ENCODE results near the gene UBE2J2. TPM values are rescaled to one million over a fixed set of nuclear protein-coding genes. Genes with fewer than 3 reads are reported as not detected.

UBE2J2 gene
- total and polyA plus RNA-seq, 2 donors (not counting 3 experiments of a cell fraction or from before 2014, with no cell fraction given): 60.7 to 80.7 TPM

GRCh38 chr1:1204425-1204920, 69.2 kb downstream of the UBE2J2 start:
- no peak for DNase-seq (ENCODE audit: low read depth, low spot score)
- H3K27me3 ChIP-seq (ENCODE audit: control insufficient read depth in 2 of 2, insufficient read depth in 2 of 2, low read length in 2 of 2): peaks cover 5 to 15% of the 10 kb centered on the region in 2 experiments
- H3K79me2 ChIP-seq (ENCODE audit: control insufficient read depth, insufficient read depth, low read length): no peaks in the 10 kb centered on the region
- dilution Hi-C loops (cut with MboI; ENCODE audit: extremely low pct_ligation_motif_present, low sequenced_read_pairs) (no loop called here), intact Hi-C loops (cut with micrococcal nuclease) (no loop called here)
- no peaks in the 10 kb centered on the region for H3K9me1 ChIP-seq (replicated peaks; ENCODE audit: control insufficient read depth, extremely low read depth, insufficient read depth, low read length)
- no peaks in the 10 kb centered on the region for H4K20me1 ChIP-seq (replicated peaks; ENCODE audit: control insufficient read depth, extremely low read depth, insufficient read depth, low read length)
- no peaks in the 10 kb centered on the region for H3K36me3 ChIP-seq (ENCODE audit: control insufficient read depth in 2 of 2, extremely low read depth in 1 of 2, insufficient read depth in 2 of 2, low read length in 2 of 2)
- no peak for FAIRE-seq
- no peaks in the 10 kb centered on the region for H3K4me1 ChIP-seq (ENCODE audit: control insufficient read depth, extremely low read depth, insufficient read depth, low read length)
- BruUV-seq (replicated peaks): no TSS peak
- ChIA-PET CTCF (no interaction called here), POLR2A (interaction anchor here (0.6 kb wide), 1 partner anchor 69 kb away, joined by 3 read pairs; the partner anchor contains the start of gene UBE2J2)
- H3K4me3 ChIP-seq (replicated peaks in 1 of 3; ENCODE audit: insufficient read depth in 1 of 3, low read depth in 1 of 3, low read length in 3 of 3): no peak overlapping the region
- H3K27ac ChIP-seq (ENCODE audit: insufficient read depth, low read depth, low read length): no peak overlapping the region
- H3K4me2 ChIP-seq (ENCODE audit: insufficient read depth, low read length): no peak overlapping the region
- H3K9ac ChIP-seq (replicated peaks; ENCODE audit: extremely low read depth, insufficient read depth, low read length): no peak overlapping the region
- TF ChIP-seq GATA2 (IDR thresholded peaks at IDR 0.05; ENCODE audit: insufficient read depth, insufficient read length, low read depth, low read length) (no peak), POLR2A (IDR thresholded peaks at IDR 0.05; ENCODE audit: low read depth, low read length) (no peak), CTCF (IDR thresholded peaks at IDR 0.05; ENCODE audit: extremely low read depth in 1 of 2, insufficient read depth in 1 of 2, low read depth in 1 of 2, low read length in 2 of 2) (no peak), JUN (IDR thresholded peaks at IDR 0.05; ENCODE audit: borderline replicate concordance, insufficient read depth, insufficient read length, low read depth) (no peak), MAX (IDR thresholded peaks at IDR 0.05; ENCODE audit: insufficient read depth, insufficient read length) (no peak), FOS (IDR thresholded peaks at IDR 0.05; ENCODE audit: borderline replicate concordance, insufficient read depth, low read length) (no peak), EZH2 (IDR thresholded peaks at IDR 0.05; ENCODE audit: borderline replicate concordance, low read depth, low read length, severe bottlenecking) (no peak), POLR2AphosphoS5 (IDR thresholded peaks at IDR 0.05; ENCODE audit: insufficient read depth, low read depth, low read length) (no peak), MYC (IDR thresholded peaks at IDR 0.05; ENCODE audit: low read depth, low read length) (no peak)
- H2AFZ ChIP-seq (ENCODE audit: low read depth, low read length): no peak overlapping the region
- no peaks in the 10 kb centered on the region for H3K9me3 ChIP-seq (replicated peaks; ENCODE audit: control insufficient read depth, insufficient read depth, low read length)

Small RNA genes within 50 kb of the gene (microRNA-seq; reads per million reads assigned to microRNA genes)
- gene MIR6726 (ENCODE audit: borderline number of aligned reads, borderline replicate concordance): not detected
- gene MIR6727 (ENCODE audit: borderline number of aligned reads, borderline replicate concordance): not detected

Small RNA genes within 50 kb of the gene (small RNA-seq; reads per million reads assigned to genes)
- gene MIR6726 (ENCODE audit: insufficient read depth, insufficient read length, low read depth, low replicate concordance): not detected

Other genes starting within 250 kb of the UBE2J2 start
- gene RNF223, start 199.5 kb downstream of the UBE2J2 start, total RNA-seq: not detected in 2 replicates
- not detected in 2 replicates for gene RNF223, start 199.5 kb downstream of the UBE2J2 start, polyA plus RNA-seq
- gene C1orf159, start 157.8 kb downstream of the UBE2J2 start, total RNA-seq: 19.7 and 20.1 TPM in 2 replicates
- 16.1 and 20.1 TPM in 2 replicates for gene C1orf159, start 157.8 kb downstream of the UBE2J2 start, polyA plus RNA-seq
- gene TTLL10, start 100.0 kb downstream of the UBE2J2 start, total RNA-seq: not detected in 2 replicates
- not detected in 2 replicates for gene TTLL10, start 100.0 kb downstream of the UBE2J2 start, polyA plus RNA-seq
- gene TNFRSF18, start 67.3 kb downstream of the UBE2J2 start, total RNA-seq: not detected in 2 replicates
- not detected in 2 replicates for gene TNFRSF18, start 67.3 kb downstream of the UBE2J2 start, polyA plus RNA-seq
- gene TNFRSF4, start 59.7 kb downstream of the UBE2J2 start, total RNA-seq: 0.62 and 1.5 TPM in 2 replicates
- gene TNFRSF4, start 59.7 kb downstream of the UBE2J2 start, polyA plus RNA-seq: 0.55 and 1.4 TPM in 2 replicates
- gene SDF4, start 41.9 kb downstream of the UBE2J2 start, total RNA-seq: 171 and 185 TPM in 2 replicates
- gene SDF4, start 41.9 kb downstream of the UBE2J2 start, polyA plus RNA-seq: 156 and 175 TPM in 2 replicates
- gene B3GALT6, start 41.6 kb downstream of the UBE2J2 start, total RNA-seq: 24.4 and 24.6 TPM in 2 replicates
- 34.1 and 43.3 TPM in 2 replicates for gene B3GALT6, start 41.6 kb downstream of the UBE2J2 start, polyA plus RNA-seq
- gene C1QTNF12, start 27.1 kb downstream of the UBE2J2 start, total RNA-seq: 1.9 and 4.1 TPM in 2 replicates
- 0.67 and 1.0 TPM in 2 replicates for gene C1QTNF12, start 27.1 kb downstream of the UBE2J2 start, polyA plus RNA-seq
- 3.0 and 3.3 TPM in 2 replicates for gene SCNN1D, start 6.6 kb upstream of the UBE2J2 start, total RNA-seq
- 2.3 and 4.0 TPM in 2 replicates for gene SCNN1D, start 6.6 kb upstream of the UBE2J2 start, polyA plus RNA-seq
- gene ACAP3, start 34.1 kb upstream of the UBE2J2 start, total RNA-seq: 39.0 and 43.0 TPM in 2 replicates
- 27.8 and 41.3 TPM in 2 replicates for gene ACAP3, start 34.1 kb upstream of the UBE2J2 start, polyA plus RNA-seq
- 16.6 and 18.8 TPM in 2 replicates for gene PUSL1, start 34.7 kb upstream of the UBE2J2 start, total RNA-seq
- 27.3 and 45.9 TPM in 2 replicates for gene PUSL1, start 34.7 kb upstream of the UBE2J2 start, polyA plus RNA-seq
- gene INTS11, start 50.8 kb upstream of the UBE2J2 start, total RNA-seq: 127 and 132 TPM in 2 replicates
- gene INTS11, start 50.8 kb upstream of the UBE2J2 start, polyA plus RNA-seq: 222 and 239 TPM in 2 replicates
- gene CPTP, start 50.9 kb upstream of the UBE2J2 start, total RNA-seq: 25.1 and 29.5 TPM in 2 replicates
- gene CPTP, start 50.9 kb upstream of the UBE2J2 start, polyA plus RNA-seq: 20.9 and 29.6 TPM in 2 replicates
- gene TAS1R3, start 57.4 kb upstream of the UBE2J2 start, total RNA-seq: 0.37 and 0.38 TPM in 2 replicates
- 0.26 and 0.38 TPM in 2 replicates for gene TAS1R3, start 57.4 kb upstream of the UBE2J2 start, polyA plus RNA-seq
- gene DVL1, start 75.6 kb upstream of the UBE2J2 start, total RNA-seq: 36.5 and 40.7 TPM in 2 replicates
- gene DVL1, start 75.6 kb upstream of the UBE2J2 start, polyA plus RNA-seq: 26.8 and 38.2 TPM in 2 replicates
- 0.37 and 0.82 TPM in 2 replicates for gene MXRA8, start 84.7 kb upstream of the UBE2J2 start, total RNA-seq
- gene MXRA8, start 84.7 kb upstream of the UBE2J2 start, polyA plus RNA-seq: 1.9 and 2.2 TPM in 2 replicates
- 149 and 151 TPM in 2 replicates for gene AURKAIP1, start 101.4 kb upstream of the UBE2J2 start, total RNA-seq
- 73.3 and 96.2 TPM in 2 replicates for gene AURKAIP1, start 101.4 kb upstream of the UBE2J2 start, polyA plus RNA-seq
- gene CCNL2, start 125.5 kb upstream of the UBE2J2 start, total RNA-seq: 182 and 188 TPM in 2 replicates
- 174 and 209 TPM in 2 replicates for gene CCNL2, start 125.5 kb upstream of the UBE2J2 start, polyA plus RNA-seq
- 125 and 134 TPM in 2 replicates for gene MRPL20, start 133.4 kb upstream of the UBE2J2 start, total RNA-seq
- 118 and 152 TPM in 2 replicates for gene MRPL20, start 133.4 kb upstream of the UBE2J2 start, polyA plus RNA-seq
- gene ANKRD65, start 147.4 kb upstream of the UBE2J2 start, total RNA-seq: 0.32 and 0.38 TPM in 2 replicates
- gene ANKRD65, start 147.4 kb upstream of the UBE2J2 start, polyA plus RNA-seq: 0.15 and 0.18 TPM in 2 replicates
- 3.3 and 6.1 TPM in 2 replicates for gene VWA1, start 161.8 kb upstream of the UBE2J2 start, total RNA-seq
- 2.0 and 3.7 TPM in 2 replicates for gene VWA1, start 161.8 kb upstream of the UBE2J2 start, polyA plus RNA-seq
- 0.16 TPM in 1 of 2 replicates, not detected in the other for gene ATAD3C, start 175.8 kb upstream of the UBE2J2 start, total RNA-seq
- gene ATAD3C, start 175.8 kb upstream of the UBE2J2 start, polyA plus RNA-seq: 0.01 TPM in 1 of 2 replicates, not detected in the other
- gene ATAD3B, start 197.9 kb upstream of the UBE2J2 start, total RNA-seq: 45.8 and 48.2 TPM in 2 replicates
- gene ATAD3B, start 197.9 kb upstream of the UBE2J2 start, polyA plus RNA-seq: 20.5 and 22.7 TPM in 2 replicates
- gene ATAD3A, start 238.3 kb upstream of the UBE2J2 start, total RNA-seq: 55.2 and 57.4 TPM in 2 replicates
- gene ATAD3A, start 238.3 kb upstream of the UBE2J2 start, polyA plus RNA-seq: 24.9 and 28.8 TPM in 2 replicates